Thoracic aorta (tissue), 2 donors: ENCODE results near the gene XYLT1. TPM values are rescaled to one million over a fixed set of nuclear protein-coding genes. Genes with fewer than 3 reads are reported as not detected.

Experiments
- ATAC-seq: fragments of 150-250 bp; one replicate; pipeline ENCODE4 v1.8.0; 2017; ENCODE audit warnings: low read depth; ENCODE audit not compliant: insufficient number of reproducible peaks, low FRiP score
- DNase-seq: peaks from one replicate; pipeline ENCODE4 v3.0.0-alpha.2; 2020; ENCODE audit warnings: low spot score
- H3K27ac ChIP-seq, 2 donors: fragments of 200-600 bp; sonication (generic); 1 replicate in 1 of 2; 2 replicates in 1 of 2; pipeline ENCODE4 v1.5.1; 2016; ENCODE audit warnings: mild to moderate bottlenecking in 2 of 2, moderate library complexity in 2 of 2
- H3K27me3 ChIP-seq: fragments of 200-600 bp; sonication (generic); replicated peaks from 2 replicates; pipeline ENCODE4 v1.6.0; 2016; ENCODE audit warnings: mild to moderate bottlenecking; ENCODE audit not compliant: insufficient read depth
- H3K36me3 ChIP-seq: fragments of 200-600 bp; sonication (generic); one replicate; pipeline ENCODE4 v1.5.1; 2016
- H3K4me1 ChIP-seq, 2 donors: fragments of 200-600 bp; sonication (generic); 1 replicate in 1 of 2; 2 replicates in 1 of 2; pipeline versions ENCODE4 v1.5.1 to v1.6.0; 2016; ENCODE audit warnings: low read depth in 2 of 2, mild to moderate bottlenecking in 1 of 2; ENCODE audit not compliant: control insufficient read depth in 1 of 2
- H3K4me3 ChIP-seq: fragments of 200-600 bp; sonication (generic); 2 replicates; pipeline ENCODE4 v1.5.1; 2016; ENCODE audit warnings: mild to moderate bottlenecking
- H3K9me3 ChIP-seq: fragments of 200-600 bp; sonication (generic); 2 replicates; pipeline ENCODE4 v1.5.1; 2016
- CTCF ChIP-seq: fragments of 200-600 bp; sonication (generic); IDR thresholded peaks from one replicate; pipeline ENCODE4 v1.5.1; 2019; ENCODE audit warnings: antibody characterized with exemption
- total RNA-seq, 2 donors: library from RNA; depleted of rRNA; stranded (reverse); fragments of >200 nt; gene quantifications; one replicate each; pipeline versions ENCODE4 v1.1.0 to v1.2.3, GENCODE V29; 2016

XYLT1 gene
- total RNA-seq, 2 donors from 2014 or later: 13.1 to 22.5 TPM

DNA sequence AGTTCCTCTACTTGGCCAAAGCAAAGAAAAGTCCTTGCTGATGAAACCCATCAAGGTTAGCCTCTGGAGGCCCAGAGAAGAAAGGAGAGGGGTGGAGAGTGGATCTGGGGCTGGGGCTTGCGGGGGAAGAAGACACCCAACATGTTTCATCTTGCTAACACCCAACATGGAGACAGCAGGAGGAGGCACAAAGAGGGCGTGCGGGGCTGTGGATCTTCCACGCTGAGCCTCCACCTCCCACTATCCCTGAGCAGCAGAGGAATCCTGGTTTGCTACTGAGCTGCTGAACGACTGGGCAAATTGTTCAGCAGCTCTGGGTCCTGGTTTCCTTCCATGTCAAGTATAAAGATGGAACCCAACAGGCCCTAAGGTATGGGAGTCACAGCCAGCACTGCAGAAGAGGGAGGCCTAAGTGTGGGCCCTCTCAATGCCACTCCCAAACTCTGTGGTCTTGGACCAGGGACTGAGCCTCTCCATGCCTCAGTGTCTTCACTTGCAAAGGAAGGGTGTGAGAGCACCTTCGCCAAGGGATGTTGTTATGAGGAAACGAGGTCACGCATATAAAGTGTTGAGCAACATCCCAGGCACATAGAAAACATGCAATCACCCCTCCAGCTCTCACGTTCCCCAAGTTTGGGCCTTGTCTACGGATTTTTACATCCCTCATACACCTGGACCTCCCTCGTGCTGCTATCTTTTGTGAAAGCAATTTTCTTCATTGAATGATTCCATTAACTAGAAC is 122.5 kb downstream of the XYLT1 start:
- DNase-seq (no peak), ATAC-seq (no peak)
- Histone ChIP-seq H3K27ac (no peak overlapping the region), H3K4me1 (peaks cover 19 to 36% of the 10 kb centered on the region in 2 donors), H3K36me3 (no peaks in the 10 kb centered on the region), H3K4me3 (no peak overlapping the region), H3K9me3 (no peaks in the 10 kb centered on the region), H3K27me3 (no peaks in the 10 kb centered on the region)
- no peak for TF ChIP-seq CTCF

- no peaks in the 10 kb centered on the region for H3K9me3 ChIP-seq
- H3K4me3 ChIP-seq: no peak overlapping the region
- H3K27ac ChIP-seq: no peak overlapping the region
- peaks cover 19 to 36% of the 10 kb centered on the region in 2 donors for H3K4me1 ChIP-seq
- H3K36me3 ChIP-seq: no peaks in the 10 kb centered on the region
- TF ChIP-seq CTCF: no peak
- no peak for ATAC-seq
- no peaks in the 10 kb centered on the region for H3K27me3 ChIP-seq
- no peak for DNase-seq
Observed at GRCh38 chr16:17347624-17348023, 123.1 kb downstream of the XYLT1 start.

DNA sequence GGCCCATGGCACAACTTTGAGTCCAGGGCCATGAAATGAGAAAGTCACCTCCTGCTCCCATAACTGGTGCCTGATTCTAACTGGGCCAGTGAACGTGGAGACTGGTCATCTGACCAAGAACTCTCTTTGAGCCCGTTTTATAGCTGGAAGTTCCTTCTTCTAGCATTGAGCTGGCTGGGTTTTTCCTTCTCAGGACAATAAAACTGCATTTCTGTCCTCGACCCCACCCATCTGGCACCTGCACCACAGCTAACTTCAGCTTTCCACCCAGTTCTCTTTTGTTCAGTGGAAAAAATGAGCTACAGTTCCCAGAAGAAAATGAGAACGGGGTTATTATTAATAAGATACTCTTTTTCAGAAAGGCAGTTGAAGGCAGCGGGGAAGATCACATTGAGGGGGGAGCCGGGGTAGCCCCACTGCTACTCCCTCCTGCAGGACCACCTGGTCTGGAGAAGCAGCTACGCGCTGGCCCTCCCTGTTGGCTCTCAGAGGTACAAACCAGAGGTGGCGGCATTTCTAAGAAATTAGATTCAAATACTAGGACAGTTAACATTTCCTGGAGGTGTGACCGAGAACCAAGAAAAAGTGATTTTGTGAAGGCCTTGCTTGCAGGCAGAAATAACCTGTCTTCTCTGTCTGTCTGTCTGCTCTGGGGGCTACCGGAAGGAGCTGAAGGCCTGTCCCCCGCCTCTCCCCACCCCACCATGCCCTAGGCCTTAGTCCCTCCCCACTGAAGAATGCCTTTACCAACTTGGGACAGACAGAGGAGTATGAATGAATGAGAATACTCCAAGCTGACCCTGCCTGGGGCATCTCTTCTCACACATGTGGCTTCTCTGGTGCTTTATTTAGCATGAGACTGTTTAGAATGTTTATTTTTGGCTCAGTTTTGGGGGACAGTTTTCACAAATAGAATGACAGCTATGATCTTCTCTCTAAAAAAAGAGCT is 123.9 kb downstream of the XYLT1 start:
- ATAC-seq (no peak), DNase-seq (no peak)
- no peak for TF ChIP-seq CTCF
- no peaks in the 10 kb centered on the region for H3K27me3 ChIP-seq
- no peaks in the 10 kb centered on the region for H3K9me3 ChIP-seq
- peaks cover 19 to 36% of the 10 kb centered on the region in 2 donors for H3K4me1 ChIP-seq
- H3K4me3 ChIP-seq: no peak overlapping the region
- H3K36me3 ChIP-seq: no peaks in the 10 kb centered on the region
- H3K27ac ChIP-seq: peak overlapping the region in 1 of 2 donors; percentile 31

DNA sequence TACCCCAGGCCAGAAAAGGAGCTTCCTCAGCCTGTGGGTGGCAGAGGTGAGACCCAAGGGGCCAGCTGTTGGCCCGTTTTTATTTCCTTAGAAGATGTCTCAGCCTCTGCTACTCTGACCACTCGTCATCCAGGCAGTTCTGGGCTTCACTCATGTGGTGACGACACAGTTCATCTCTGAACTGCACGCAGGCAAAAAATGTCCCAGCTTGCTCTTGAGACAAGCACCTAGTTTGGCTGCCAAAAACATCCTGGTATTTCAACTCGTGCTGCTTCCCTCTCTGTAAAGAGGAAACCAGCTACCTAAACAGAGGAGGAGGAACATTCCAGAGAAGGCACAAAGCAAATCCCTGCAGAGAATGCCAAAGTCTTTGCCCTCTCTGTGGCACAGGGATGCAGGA is 125.7 kb downstream of the XYLT1 start:
- Histone ChIP-seq H3K27ac (peak overlapping the region in 1 of 2 donors; percentile 30), H3K36me3 (no peaks in the 10 kb centered on the region), H3K27me3 (no peaks in the 10 kb centered on the region), H3K4me1 (peaks cover 25 to 42% of the 10 kb centered on the region in 2 donors), H3K9me3 (no peaks in the 10 kb centered on the region), H3K4me3 (no peak overlapping the region)
- no peak for TF ChIP-seq CTCF
- DNase-seq (no peak), ATAC-seq (peak; percentile 43)

DNA sequence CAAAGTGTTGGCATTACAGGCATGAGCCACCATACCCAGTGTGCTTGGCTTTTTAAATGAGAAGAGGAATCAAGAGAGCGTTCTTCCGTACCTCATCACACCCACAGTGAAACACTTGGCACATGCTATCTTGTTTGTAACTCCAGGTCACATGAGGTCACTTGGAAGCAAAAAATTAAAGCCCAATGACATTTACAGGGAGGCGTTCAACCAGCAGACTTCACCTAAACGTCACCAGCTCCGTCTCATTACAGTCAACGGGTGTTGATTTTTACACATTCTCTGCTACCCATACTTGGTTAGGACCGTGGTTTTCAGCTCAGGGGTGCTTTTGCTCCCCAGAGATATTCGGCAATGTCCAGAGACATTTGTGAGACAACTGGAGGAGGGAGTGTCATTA is 127.0 kb downstream of the XYLT1 start:
- no peak for DNase-seq
- H3K36me3 ChIP-seq: no peaks in the 10 kb centered on the region
- no peaks in the 10 kb centered on the region for H3K27me3 ChIP-seq
- H3K27ac ChIP-seq: no peak overlapping the region
- no peak overlapping the region for H3K4me3 ChIP-seq
- H3K4me1 ChIP-seq: peaks cover 25 to 44% of the 10 kb centered on the region in 2 donors
- ATAC-seq: no peak
- TF ChIP-seq CTCF: no peak
- no peaks in the 10 kb centered on the region for H3K9me3 ChIP-seq
